ENCODE data around the gene SPATA13. TPM values are rescaled to one million over a fixed set of nuclear protein-coding genes. Genes with fewer than 3 reads are reported as not detected.

SPATA13 gene
- total and polyA plus RNA-seq, 2 donors (not counting 3 experiments of a cell fraction or from before 2014, with no cell fraction given), result 6.6 to 12.9 TPM

- no peaks in the 10 kb centered on the region for H3K27me3 ChIP-seq (ENCODE audit: control insufficient read depth in 2 of 2, insufficient read depth in 2 of 2, low read length in 2 of 2)
- H2AFZ ChIP-seq (ENCODE audit: low read depth, low read length), result peak overlapping the region; percentile 82
- ChIA-PET POLR2A (no interaction called here), CTCF (interaction anchor here (1.0 kb wide), 1 partner anchor 182 kb away, joined by 3 read pairs; no protein-coding TSS in a partner anchor)
- DNase-seq (ENCODE audit: low read depth, low spot score) (peak; percentile 66), FAIRE-seq (peak; percentile 78)
- no peaks in the 10 kb centered on the region for H3K36me3 ChIP-seq (ENCODE audit: control insufficient read depth in 2 of 2, extremely low read depth in 1 of 2, insufficient read depth in 2 of 2, low read length in 2 of 2)
- no TSS peak for BruUV-seq (replicated peaks)
- peak overlapping the region; percentile 15 for H3K9ac ChIP-seq (replicated peaks; ENCODE audit: extremely low read depth, insufficient read depth, low read length)
- no peak overlapping the region for H3K4me3 ChIP-seq (replicated peaks in 1 of 3; ENCODE audit: insufficient read depth in 1 of 3, low read depth in 1 of 3, low read length in 3 of 3)
- TF ChIP-seq GATA2 (IDR thresholded peaks at IDR 0.05; ENCODE audit: insufficient read depth, insufficient read length, low read depth, low read length), result no peak
- TF ChIP-seq FOS (IDR thresholded peaks at IDR 0.05; ENCODE audit: borderline replicate concordance, insufficient read depth, low read length), result peak; percentile 6
- H3K27ac ChIP-seq (ENCODE audit: insufficient read depth, low read depth, low read length), result peak overlapping the region; percentile 60
- dilution Hi-C loops (cut with MboI; ENCODE audit: extremely low pct_ligation_motif_present, low sequenced_read_pairs) (no loop called here), intact Hi-C loops (cut with micrococcal nuclease) (loop anchor here (1.0 to 5.0 kb wide), 3 partner anchors 18 to 221 kb away; partner anchors contain the start of gene SPATA13)
- H3K4me2 ChIP-seq (ENCODE audit: insufficient read depth, low read length), result peak overlapping the region; percentile 25
- H3K79me2 ChIP-seq (ENCODE audit: control insufficient read depth, insufficient read depth, low read length), result no peaks in the 10 kb centered on the region
- H4K20me1 ChIP-seq (replicated peaks; ENCODE audit: control insufficient read depth, extremely low read depth, insufficient read depth, low read length), result no peaks in the 10 kb centered on the region
- H3K9me3 ChIP-seq (replicated peaks; ENCODE audit: control insufficient read depth, insufficient read depth, low read length), result no peaks in the 10 kb centered on the region
- peaks cover 20% of the 10 kb centered on the region for H3K4me1 ChIP-seq (ENCODE audit: control insufficient read depth, extremely low read depth, insufficient read depth, low read length)
- no peaks in the 10 kb centered on the region for H3K9me1 ChIP-seq (replicated peaks; ENCODE audit: control insufficient read depth, extremely low read depth, insufficient read depth, low read length)
Observed at GRCh38 chr13:24142886-24143285, 17.6 kb upstream of the SPATA13 start.

DNA sequence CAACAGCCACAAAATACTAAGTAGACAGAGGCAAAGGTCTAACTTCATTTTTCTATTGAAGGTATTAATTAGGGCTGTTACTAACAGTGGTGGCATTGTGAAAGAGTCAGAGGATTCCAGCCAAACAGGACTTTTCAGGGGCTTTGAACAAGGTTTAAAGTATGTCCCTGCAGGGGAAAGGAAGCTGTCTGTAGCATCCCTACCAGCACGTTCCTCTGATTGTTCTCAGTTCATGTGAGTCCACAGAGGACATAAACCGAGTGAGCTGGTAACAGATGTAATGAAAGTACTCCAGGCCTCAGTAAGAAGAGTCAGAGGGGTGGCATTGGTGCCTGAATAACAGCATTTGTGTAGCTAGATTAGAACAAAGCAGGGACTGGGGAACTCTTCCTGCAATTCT is 15.3 kb upstream of the SPATA13 start:
- H3K4me2 ChIP-seq (ENCODE audit: insufficient read depth, low read length), result no peak overlapping the region
- no peak overlapping the region for H2AFZ ChIP-seq (ENCODE audit: low read depth, low read length)
- ChIA-PET CTCF (interaction anchor here (0.9 to 1.4 kb wide), 5 partner anchors 10 to 184 kb away, joined by 3 to 9 read pairs (median 5); partner anchors contain the start of gene SPATA13), POLR2A (interaction anchor here (0.6 to 0.9 kb wide), 2 partner anchors 9 to 15 kb away, joined by 3 to 4 read pairs; partner anchors contain the start of gene SPATA13)
- H3K36me3 ChIP-seq (ENCODE audit: control insufficient read depth in 2 of 2, extremely low read depth in 1 of 2, insufficient read depth in 2 of 2, low read length in 2 of 2), result no peaks in the 10 kb centered on the region
- no TSS peak for BruUV-seq (replicated peaks)
- dilution Hi-C loops (cut with MboI; ENCODE audit: extremely low pct_ligation_motif_present, low sequenced_read_pairs) (no loop called here), intact Hi-C loops (cut with micrococcal nuclease) (no loop called here)
- H3K9me3 ChIP-seq (replicated peaks; ENCODE audit: control insufficient read depth, insufficient read depth, low read length), result no peaks in the 10 kb centered on the region
- FAIRE-seq (no peak), DNase-seq (ENCODE audit: low read depth, low spot score) (no peak)
- no peaks in the 10 kb centered on the region for H4K20me1 ChIP-seq (replicated peaks; ENCODE audit: control insufficient read depth, extremely low read depth, insufficient read depth, low read length)
- no peaks in the 10 kb centered on the region for H3K27me3 ChIP-seq (ENCODE audit: control insufficient read depth in 2 of 2, insufficient read depth in 2 of 2, low read length in 2 of 2)
- H3K27ac ChIP-seq (ENCODE audit: insufficient read depth, low read depth, low read length), result no peak overlapping the region
- H3K4me3 ChIP-seq (replicated peaks in 1 of 3; ENCODE audit: insufficient read depth in 1 of 3, low read depth in 1 of 3, low read length in 3 of 3), result no peak overlapping the region
- H3K9ac ChIP-seq (replicated peaks; ENCODE audit: extremely low read depth, insufficient read depth, low read length), result no peak overlapping the region
- no peaks in the 10 kb centered on the region for H3K79me2 ChIP-seq (ENCODE audit: control insufficient read depth, insufficient read depth, low read length)
- no peaks in the 10 kb centered on the region for H3K9me1 ChIP-seq (replicated peaks; ENCODE audit: control insufficient read depth, extremely low read depth, insufficient read depth, low read length)
- peaks cover 37% of the 10 kb centered on the region for H3K4me1 ChIP-seq (ENCODE audit: control insufficient read depth, extremely low read depth, insufficient read depth, low read length)
- no peak for TF ChIP-seq MYC (IDR thresholded peaks at IDR 0.05; ENCODE audit: low read depth, low read length)
- no peak for TF ChIP-seq EZH2 (IDR thresholded peaks at IDR 0.05; ENCODE audit: borderline replicate concordance, low read depth, low read length, severe bottlenecking)
- TF ChIP-seq POLR2AphosphoS5 (IDR thresholded peaks at IDR 0.05; ENCODE audit: insufficient read depth, low read depth, low read length), result no peak

Data from endothelial cell of umbilical vein (primary cell).